KMS-11 (cell line): ENCODE measurements around the gene C10orf120.

Experiments
- H2AFZ ChIP-seq: fragments of 200-600 bp; sonication (generic); 2 replicates; pipeline ENCODE4 v1.6.1; 2016; ENCODE audit warnings: antibody characterized with exemption, mixed run types, low read depth
- H3K27ac ChIP-seq: fragments of 200-600 bp; sonication (generic); 2 replicates; pipeline ENCODE4 v1.6.1; 2016; ENCODE audit warnings: mild to moderate bottlenecking, mixed run types
- H3K27me3 ChIP-seq: fragments of 200-600 bp; sonication (generic); 2 replicates; pipeline ENCODE4 v1.6.1; 2017; ENCODE audit warnings: mild to moderate bottlenecking, low read depth, mixed run types, moderate library complexity; ENCODE audit not compliant: insufficient read depth
- H3K36me3 ChIP-seq: fragments of 200-600 bp; sonication (generic); 2 replicates; pipeline ENCODE4 v1.6.1; 2017; ENCODE audit warnings: mild to moderate bottlenecking, mixed run types; ENCODE audit not compliant: insufficient read depth
- H3K4me1 ChIP-seq: fragments of 200-600 bp; sonication (generic); 2 replicates; pipeline ENCODE4 v1.6.1; 2016; ENCODE audit warnings: mild to moderate bottlenecking, low read depth, mixed run types; ENCODE audit not compliant: poor library complexity, severe bottlenecking
- H3K4me2 ChIP-seq: fragments of 200-600 bp; sonication (generic); 2 replicates; pipeline ENCODE4 v1.7.0; 2016; ENCODE audit warnings: mild to moderate bottlenecking, mixed run types
- H3K4me3 ChIP-seq: fragments of 200-600 bp; sonication (generic); IDR thresholded peaks from 2 replicates; pipeline ENCODE4 v1.6.1; 2017; ENCODE audit warnings: low read depth, low read length, mixed read lengths; ENCODE audit not compliant: insufficient read depth
- H3K79me2 ChIP-seq: fragments of 200-600 bp; sonication (generic); 2 replicates; pipeline ENCODE4 v1.6.1; 2016; ENCODE audit warnings: low read depth, mixed run types; ENCODE audit not compliant: insufficient read depth
- H3K9ac ChIP-seq: fragments of 200-600 bp; sonication (generic); 2 replicates; pipeline ENCODE4 v1.6.1; 2016; ENCODE audit warnings: mild to moderate bottlenecking, mixed run types
- H4K20me1 ChIP-seq: fragments of 200-600 bp; sonication (generic); 2 replicates; pipeline ENCODE4 v1.6.1; 2016; ENCODE audit warnings: mild to moderate bottlenecking, mixed run types; ENCODE audit not compliant: insufficient read depth
- CTCF ChIP-seq: fragments of 200-600 bp; sonication (generic); conservative IDR thresholded peaks from 2 replicates; pipeline ENCODE4 v1.6.1; 2017; ENCODE audit warnings: low read depth, mild to moderate bottlenecking, antibody characterized with exemption, low read length, moderate library complexity, mixed read lengths

Gene C10orf120

GRCh38 chr10:122730238-122730637, 30.6 kb upstream of the C10orf120 start:
- Histone ChIP-seq H3K36me3 (no peaks in the 10 kb centered on the region), H2AFZ (no peak overlapping the region), H3K27ac (no peak overlapping the region), H3K4me2 (no peak overlapping the region), H3K9ac (no peak overlapping the region), H3K79me2 (no peaks in the 10 kb centered on the region), H4K20me1 (no peaks in the 10 kb centered on the region), H3K27me3 (no peaks in the 10 kb centered on the region), H3K4me3 (no peak overlapping the region), H3K4me1 (no peaks in the 10 kb centered on the region)
- TF ChIP-seq CTCF: no peak

DNA sequence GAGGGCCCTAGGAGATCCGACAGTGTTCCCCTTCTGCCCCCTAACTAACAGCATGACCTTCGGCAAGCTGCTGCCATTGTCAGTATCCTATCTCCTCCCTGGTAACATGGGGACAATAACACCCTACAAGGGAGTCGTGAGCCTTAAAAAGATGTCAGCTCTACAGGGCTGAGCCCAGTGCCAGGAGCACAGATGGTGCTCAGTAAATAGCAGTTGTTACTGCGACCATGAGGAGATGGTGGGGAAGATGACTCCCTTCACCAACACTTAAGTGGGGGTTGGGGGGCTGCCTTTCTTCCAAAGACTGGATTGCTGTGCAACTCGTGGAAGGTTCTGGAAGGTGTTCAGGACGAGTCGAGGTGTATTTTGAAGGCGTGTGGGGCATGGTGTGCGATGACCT, 29.5 kb upstream of the C10orf120 start:
- H3K4me3 ChIP-seq: no peak overlapping the region
- no peaks in the 10 kb centered on the region for H3K4me1 ChIP-seq
- no peaks in the 10 kb centered on the region for H3K27me3 ChIP-seq
- no peak for TF ChIP-seq CTCF
- H3K36me3 ChIP-seq: no peaks in the 10 kb centered on the region
- H3K27ac ChIP-seq: no peak overlapping the region
- no peak overlapping the region for H3K4me2 ChIP-seq
- H2AFZ ChIP-seq: no peak overlapping the region
- no peaks in the 10 kb centered on the region for H3K79me2 ChIP-seq
- H3K9ac ChIP-seq: no peak overlapping the region
- H4K20me1 ChIP-seq: no peaks in the 10 kb centered on the region

DNA sequence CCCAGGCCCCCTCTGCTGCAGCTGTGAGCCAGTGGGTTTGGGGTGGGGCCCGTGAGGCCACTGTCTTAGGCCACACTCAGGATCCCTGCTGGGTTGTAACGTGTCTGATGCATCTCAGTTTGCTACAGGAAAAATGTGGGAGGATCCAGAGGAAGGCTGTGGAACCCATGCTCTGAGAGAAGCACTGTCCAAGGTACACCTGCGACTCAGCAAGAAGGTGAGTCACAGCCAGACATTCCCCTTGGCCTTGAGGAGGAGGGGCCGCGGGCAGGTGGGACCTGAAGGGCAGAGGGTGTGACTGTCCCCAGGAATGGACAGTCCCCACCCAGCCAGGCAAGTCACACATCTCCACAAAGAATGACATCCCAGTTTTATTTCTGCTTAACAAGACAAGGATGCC, 27.8 kb upstream of the C10orf120 start:
- Histone ChIP-seq H3K9ac (no peak overlapping the region), H3K4me3 (no peak overlapping the region), H3K79me2 (no peaks in the 10 kb centered on the region), H3K27ac (no peak overlapping the region), H3K36me3 (no peaks in the 10 kb centered on the region), H3K4me1 (no peaks in the 10 kb centered on the region), H2AFZ (no peak overlapping the region), H3K4me2 (no peak overlapping the region), H4K20me1 (no peaks in the 10 kb centered on the region), H3K27me3 (no peaks in the 10 kb centered on the region)
- TF ChIP-seq CTCF: no peak

DNA sequence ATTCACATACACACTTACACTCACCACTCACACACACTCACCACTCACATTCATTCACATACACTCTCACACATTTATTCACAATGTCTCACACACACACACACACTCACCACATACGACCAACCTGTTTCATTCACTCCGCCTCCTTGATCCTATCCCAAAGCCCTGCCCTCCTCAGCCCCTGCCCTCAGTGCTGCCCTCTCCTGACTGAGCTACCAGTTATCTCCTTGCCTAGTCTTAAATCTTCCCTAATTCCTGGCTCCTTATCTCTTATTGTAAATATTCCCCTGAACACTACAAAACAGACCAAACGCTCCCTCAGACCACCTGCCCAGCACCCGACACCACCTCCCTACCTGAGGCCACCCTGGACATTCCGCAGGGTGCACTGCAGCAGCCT, 26.1 kb upstream of the C10orf120 start:
- H3K4me3 ChIP-seq: no peak overlapping the region
- no peak overlapping the region for H2AFZ ChIP-seq
- H3K36me3 ChIP-seq: no peaks in the 10 kb centered on the region
- no peaks in the 10 kb centered on the region for H3K27me3 ChIP-seq
- no peaks in the 10 kb centered on the region for H4K20me1 ChIP-seq
- no peak for TF ChIP-seq CTCF
- no peak overlapping the region for H3K9ac ChIP-seq
- H3K79me2 ChIP-seq: no peaks in the 10 kb centered on the region
- no peak overlapping the region for H3K4me2 ChIP-seq
- no peaks in the 10 kb centered on the region for H3K4me1 ChIP-seq
- H3K27ac ChIP-seq: no peak overlapping the region

GRCh38 chr10:122725006-122725405, 25.4 kb upstream of the C10orf120 start:
- Histone ChIP-seq H3K4me3 (no peak overlapping the region), H3K4me1 (no peaks in the 10 kb centered on the region), H3K27me3 (no peaks in the 10 kb centered on the region), H2AFZ (no peak overlapping the region), H3K4me2 (no peak overlapping the region), H3K79me2 (no peaks in the 10 kb centered on the region), H4K20me1 (no peaks in the 10 kb centered on the region), H3K27ac (no peak overlapping the region), H3K36me3 (no peaks in the 10 kb centered on the region), H3K9ac (no peak overlapping the region)
- no peak for TF ChIP-seq CTCF
